ENCODE results near the gene DPP8. TPM values are rescaled to one million over a fixed set of nuclear protein-coding genes. Genes with fewer than 3 reads are reported as not detected.

Gene DPP8
- total and polyA plus RNA-seq, 2 donors from 2014 or later = 8.2 to 38.6 TPM

DNA sequence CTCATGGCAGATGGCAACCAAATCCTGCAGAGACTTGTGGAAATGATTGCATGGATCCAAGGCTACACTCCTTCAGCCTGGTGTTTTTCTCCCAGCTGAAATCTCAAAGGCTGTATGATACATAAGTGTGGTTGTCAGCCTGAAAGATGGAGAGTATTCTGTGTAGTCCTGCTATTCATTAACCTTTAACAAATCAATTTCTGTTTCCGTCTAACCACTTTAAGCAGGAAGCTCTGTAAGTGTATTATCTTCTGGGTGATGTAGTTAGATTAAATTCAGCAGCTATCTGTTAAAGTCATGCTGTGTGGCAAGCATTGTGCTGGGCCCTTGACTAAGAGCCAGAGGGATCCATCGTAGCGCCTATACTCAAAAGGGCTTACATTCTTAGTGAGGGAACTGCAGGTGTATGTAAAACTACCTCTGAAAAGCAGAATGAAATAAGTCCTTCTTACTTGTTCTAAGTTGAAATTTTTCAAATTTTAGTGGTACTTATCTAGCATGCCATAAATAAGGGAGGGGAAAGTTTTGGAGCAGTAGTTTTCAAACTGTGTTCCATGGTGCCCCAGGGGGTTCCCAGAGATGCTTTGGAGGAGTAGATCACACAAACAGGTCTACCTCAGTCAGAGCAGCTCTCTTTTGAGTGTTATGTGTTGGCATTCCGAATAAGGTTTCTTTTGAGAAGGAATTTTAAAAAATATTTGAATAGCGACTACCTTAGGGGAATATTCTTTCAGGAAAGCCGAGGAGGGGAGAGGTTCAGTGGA is 41.7 kb upstream of the DPP8 start:
- H3K4me3 ChIP-seq (ENCODE audit: low read length in 3 of 3) = no peak overlapping the region
- FAIRE-seq (no peak), DNase-seq (no peak)
- H3K9me3 ChIP-seq (ENCODE audit: control insufficient read depth in 2 of 3, insufficient read depth in 1 of 3, low read length in 3 of 3) = no peaks in the 10 kb centered on the region
- TF ChIP-seq, protein P1, sequence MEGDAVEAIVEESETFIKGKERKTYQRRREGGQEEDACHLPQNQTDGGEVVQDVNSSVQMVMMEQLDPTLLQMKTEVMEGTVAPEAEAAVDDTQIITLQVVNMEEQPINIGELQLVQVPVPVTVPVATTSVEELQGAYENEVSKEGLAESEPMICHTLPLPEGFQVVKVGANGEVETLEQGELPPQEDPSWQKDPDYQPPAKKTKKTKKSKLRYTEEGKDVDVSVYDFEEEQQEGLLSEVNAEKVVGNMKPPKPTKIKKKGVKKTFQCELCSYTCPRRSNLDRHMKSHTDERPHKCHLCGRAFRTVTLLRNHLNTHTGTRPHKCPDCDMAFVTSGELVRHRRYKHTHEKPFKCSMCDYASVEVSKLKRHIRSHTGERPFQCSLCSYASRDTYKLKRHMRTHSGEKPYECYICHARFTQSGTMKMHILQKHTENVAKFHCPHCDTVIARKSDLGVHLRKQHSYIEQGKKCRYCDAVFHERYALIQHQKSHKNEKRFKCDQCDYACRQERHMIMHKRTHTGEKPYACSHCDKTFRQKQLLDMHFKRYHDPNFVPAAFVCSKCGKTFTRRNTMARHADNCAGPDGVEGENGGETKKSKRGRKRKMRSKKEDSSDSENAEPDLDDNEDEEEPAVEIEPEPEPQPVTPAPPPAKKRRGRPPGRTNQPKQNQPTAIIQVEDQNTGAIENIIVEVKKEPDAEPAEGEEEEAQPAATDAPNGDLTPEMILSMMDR (IDR thresholded peaks at IDR 0.05; ENCODE audit: borderline replicate concordance, extremely low read depth, insufficient read depth) = no peak
- no peaks in the 10 kb centered on the region for H3K4me1 ChIP-seq (ENCODE audit: control insufficient read depth in 2 of 3, insufficient read depth in 2 of 3, low read depth in 1 of 3, low read length in 3 of 3)
- H3K36me3 ChIP-seq (ENCODE audit: control insufficient read depth in 2 of 3, insufficient read depth in 3 of 3, low read length in 3 of 3) = peaks cover 7 to 22% (median 17%) of the 10 kb centered on the region in 3 donors
- intact Hi-C loops (cut with DNase I) = no loop called here
- no peak overlapping the region for H3K27ac ChIP-seq (ENCODE audit: low read depth in 2 of 2, low read length in 2 of 2)
- no peaks in the 10 kb centered on the region for H3K27me3 ChIP-seq (ENCODE audit: control insufficient read depth, insufficient read depth, low read length)
- H3K9ac ChIP-seq (ENCODE audit: low read length in 3 of 3) = no peak overlapping the region

DNA sequence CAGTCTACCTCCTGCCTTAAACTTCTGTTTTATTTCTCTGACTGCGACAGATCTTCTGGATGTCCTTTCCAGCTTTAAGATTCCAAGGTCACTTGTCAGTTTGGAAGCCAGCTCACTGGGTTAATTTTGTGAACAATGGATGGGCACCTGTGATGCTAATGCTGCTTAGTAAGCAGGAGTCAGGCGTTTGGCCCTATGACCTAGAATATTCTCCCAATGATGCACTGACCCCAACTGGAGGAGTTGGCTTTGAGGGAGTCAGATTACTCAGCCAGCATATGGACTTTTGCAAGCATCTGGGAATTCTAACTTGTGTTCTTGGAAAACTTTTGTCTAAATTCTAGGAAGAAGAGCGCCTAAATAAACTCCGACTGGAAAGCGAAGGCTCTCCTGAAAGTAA is 40.8 kb upstream of the DPP8 start:
- TF ChIP-seq, protein P1 (IDR thresholded peaks at IDR 0.05; ENCODE audit: borderline replicate concordance, extremely low read depth, insufficient read depth) = no peak
- DNase-seq = no peak
- Histone ChIP-seq H3K9me3 (ENCODE audit: control insufficient read depth in 2 of 3, insufficient read depth in 1 of 3, low read length in 3 of 3) (no peaks in the 10 kb centered on the region), H3K36me3 (ENCODE audit: control insufficient read depth in 2 of 3, insufficient read depth in 3 of 3, low read length in 3 of 3) (peaks cover 2 to 22% (median 11%) of the 10 kb centered on the region in 3 donors), H3K9ac (ENCODE audit: low read length in 3 of 3) (no peak overlapping the region), H3K27me3 (ENCODE audit: control insufficient read depth, insufficient read depth, low read length) (no peaks in the 10 kb centered on the region), H3K4me1 (ENCODE audit: control insufficient read depth in 2 of 3, insufficient read depth in 2 of 3, low read depth in 1 of 3, low read length in 3 of 3) (no peaks in the 10 kb centered on the region), H3K27ac (ENCODE audit: low read depth in 2 of 2, low read length in 2 of 2) (no peak overlapping the region), H3K4me3 (ENCODE audit: low read length in 3 of 3) (no peak overlapping the region)
- intact Hi-C loops (cut with DNase I) = no loop called here
- no peak for FAIRE-seq

DNA sequence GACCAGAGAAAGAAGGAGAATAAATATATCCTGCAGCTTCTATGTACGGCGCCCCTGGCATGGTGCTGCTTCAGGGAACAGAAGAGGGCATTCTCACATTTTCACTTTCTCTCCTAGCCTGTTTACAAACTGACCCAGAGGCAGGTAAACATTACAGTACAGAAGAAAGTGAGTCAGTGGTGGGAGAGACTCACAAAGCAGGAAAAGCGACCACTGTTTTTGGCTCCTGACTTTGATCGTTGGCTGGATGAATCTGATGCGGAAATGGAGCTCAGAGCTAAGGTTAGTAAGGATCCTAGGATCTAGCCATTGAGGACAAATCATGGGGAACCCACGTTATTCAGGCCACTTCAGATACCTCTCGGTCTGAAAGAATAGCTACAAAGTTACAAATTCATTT is 39.1 kb upstream of the DPP8 start:
- Histone ChIP-seq H3K36me3 (ENCODE audit: control insufficient read depth in 2 of 3, insufficient read depth in 3 of 3, low read length in 3 of 3) (peaks cover 0 to 22% (median 9%) of the 10 kb centered on the region in 3 donors), H3K27me3 (ENCODE audit: control insufficient read depth, insufficient read depth, low read length) (no peaks in the 10 kb centered on the region), H3K27ac (ENCODE audit: low read depth in 2 of 2, low read length in 2 of 2) (no peak overlapping the region), H3K9ac (ENCODE audit: low read length in 3 of 3) (no peak overlapping the region), H3K9me3 (ENCODE audit: control insufficient read depth in 2 of 3, insufficient read depth in 1 of 3, low read length in 3 of 3) (no peaks in the 10 kb centered on the region), H3K4me1 (ENCODE audit: control insufficient read depth in 2 of 3, insufficient read depth in 2 of 3, low read depth in 1 of 3, low read length in 3 of 3) (no peaks in the 10 kb centered on the region), H3K4me3 (ENCODE audit: low read length in 3 of 3) (no peak overlapping the region)
- DNase-seq = no peak
- FAIRE-seq = no peak
- TF ChIP-seq, protein P1 (IDR thresholded peaks at IDR 0.05; ENCODE audit: borderline replicate concordance, extremely low read depth, insufficient read depth) = no peak
- intact Hi-C loops (cut with DNase I) = no loop called here
